H1 (cell line): ENCODE results near the gene COX10. TPM values are rescaled to one million over a fixed set of nuclear protein-coding genes. Genes with fewer than 3 reads are reported as not detected.

Experiments
- CTCF ChIA-PET: fragments of 300-600 bp; sonication (Branson Sonifier 250); formaldehyde crosslinking; loops from one replicate; lab custom pipeline; 2021; ENCODE audit not compliant: partially characterized antibody; lab: Charles Lee
- POLR2A ChIA-PET: fragments of 300-600 bp; sonication (Branson Sonifier 250); formaldehyde crosslinking; loops from one replicate; lab custom pipeline; 2021; ENCODE audit warnings: inconsistent platforms; ENCODE audit not compliant: partially characterized antibody; lab: Charles Lee
- DNase-seq, 2 experiments: peaks; one replicate each; pipeline versions ENCODE4 v3.0.0 to v3.0.0-alpha.2; 2010 to 2022; ENCODE audit warnings: low spot score in 2 of 2, low read depth in 1 of 2, mixed read lengths in 1 of 2
- FAIRE-seq: peaks from 2 replicates; lab custom pipeline; 2011; peaks lifted over from hg19 to GRCh38; lab: Jason Lieb, UNC
- H2AFZ ChIP-seq: 2 replicates; pipeline ENCODE4 v1.8.1; 2012; ENCODE audit warnings: low read length, inconsistent platforms
- H2AK5ac ChIP-seq: 2 replicates; pipeline ENCODE4 v1.6.1; 2013; ENCODE audit warnings: low read depth, low read length
- H2BK120ac ChIP-seq: replicated peaks from 2 replicates; pipeline ENCODE3; 2013; ENCODE audit warnings: low read depth, low read length, inconsistent platforms
- H2BK12ac ChIP-seq: 2 replicates; pipeline ENCODE4 v1.6.1; 2013; ENCODE audit warnings: low read depth, low read length
- H2BK15ac ChIP-seq: 2 replicates; pipeline ENCODE4 v1.6.1; 2013; ENCODE audit warnings: low read length
- H2BK20ac ChIP-seq: 2 replicates; pipeline ENCODE4 v1.6.1; 2013; ENCODE audit warnings: low read length
- H2BK5ac ChIP-seq: 2 replicates; pipeline ENCODE4 v1.6.1; 2013; ENCODE audit warnings: low read depth, low read length
- H3K14ac ChIP-seq: 2 replicates; pipeline ENCODE4 v1.6.1; 2013; ENCODE audit warnings: inconsistent platforms; ENCODE audit not compliant: insufficient read length
- H3K18ac ChIP-seq: 2 replicates; pipeline ENCODE4 v1.6.1; 2013; ENCODE audit warnings: low read length; ENCODE audit errors: extremely low read depth
- H3K23ac ChIP-seq: 2 replicates; pipeline ENCODE4 v1.6.1; 2013; ENCODE audit warnings: inconsistent platforms; ENCODE audit not compliant: insufficient read length
- H3K23me2 ChIP-seq: 2 replicates; pipeline ENCODE4 v1.6.1; 2013; ENCODE audit warnings: low read depth, low read length
- H3K27ac ChIP-seq: 2 replicates; pipeline ENCODE4 v1.6.1; 2011; ENCODE audit warnings: low read depth, low read length, inconsistent platforms
- H3K27me3 ChIP-seq, 4 experiments: replicated peaks in 1 of 4; 1 replicate in 1 of 4; 2 replicates in 3 of 4; pipeline versions ENCODE4 v1.6.1 to v1.8.1; 2011 to 2013; ENCODE audit warnings: low read length in 3 of 4, mild to moderate bottlenecking in 3 of 4, inconsistent platforms in 2 of 4, mixed read lengths in 2 of 4, moderate library complexity in 1 of 4; ENCODE audit not compliant: control insufficient read depth in 3 of 4, insufficient read depth in 3 of 4; ENCODE audit errors: extremely low read depth in 1 of 4
- H3K36me3 ChIP-seq, 4 experiments: 2 replicates each; pipeline versions ENCODE4 v1.6.1 to v1.8.1; 2011 to 2013; ENCODE audit warnings: mild to moderate bottlenecking in 4 of 4, low read length in 3 of 4, moderate library complexity in 2 of 4, control low read depth in 1 of 4, inconsistent platforms in 1 of 4; ENCODE audit not compliant: insufficient read depth in 4 of 4, control insufficient read depth in 2 of 4
- H3K4ac ChIP-seq: replicated peaks from 2 replicates; pipeline ENCODE3; 2013; ENCODE audit warnings: low read length, low read depth, mixed read lengths, inconsistent platforms; ENCODE audit not compliant: insufficient read length
- H3K4me1 ChIP-seq, 4 experiments: replicated peaks in 1 of 4; 1 replicate in 1 of 4; 2 replicates in 3 of 4; pipeline versions ENCODE4 v1.6.1 to v1.8.1; 2011 to 2013; ENCODE audit warnings: low read length in 3 of 4, inconsistent platforms in 2 of 4, mixed read lengths in 1 of 4; ENCODE audit not compliant: insufficient read depth in 4 of 4, control insufficient read depth in 3 of 4
- H3K4me2 ChIP-seq, 2 experiments: 2 replicates each; pipeline versions ENCODE4 v1.6.1 to v1.8.1; 2011 to 2013; ENCODE audit warnings: low read depth in 2 of 2, low read length in 2 of 2, control low read depth in 1 of 2, inconsistent platforms in 1 of 2, mild to moderate bottlenecking in 1 of 2; ENCODE audit not compliant: insufficient read depth in 1 of 2
- H3K4me3 ChIP-seq, 4 experiments: fragments of 200-600, 300-600 bp in 1 of 4; sonication (generic), shearing (Covaris generic), sonication (Bioruptor Twin) in 1 of 4; 2 replicates each; pipeline versions ENCODE4 v1.5.1 to v1.8.1; 2011 to 2016; ENCODE audit warnings: low read length in 4 of 4, low read depth in 3 of 4, control low read depth in 2 of 4, inconsistent platforms in 2 of 4, mild to moderate bottlenecking in 2 of 4, mixed read lengths in 1 of 4, moderate library complexity in 1 of 4; ENCODE audit not compliant: insufficient read depth in 2 of 4; ENCODE audit errors: extremely low read depth in 1 of 4
- H3K56ac ChIP-seq: replicated peaks from 2 replicates; pipeline ENCODE3; 2013; ENCODE audit warnings: low read depth, mild to moderate bottlenecking, mixed read lengths, low read length, inconsistent platforms; ENCODE audit not compliant: insufficient read length
- H3K79me1 ChIP-seq: 2 replicates; pipeline ENCODE4 v1.6.1; 2013; ENCODE audit warnings: low read depth, low read length, control low read depth
- H3K79me2 ChIP-seq, 2 experiments: 2 replicates each; pipeline versions ENCODE4 v1.6.1 to v1.8.1; 2012 to 2013; ENCODE audit warnings: low read length in 2 of 2, mild to moderate bottlenecking in 2 of 2, inconsistent platforms in 1 of 2; ENCODE audit not compliant: insufficient read depth in 2 of 2, control insufficient read depth in 1 of 2
- H3K9ac ChIP-seq, 4 experiments: replicated peaks in 1 of 4; 1 replicate in 1 of 4; 2 replicates in 3 of 4; pipeline versions ENCODE4 v1.6.1 to v1.8.1; 2011 to 2013; ENCODE audit warnings: low read depth in 3 of 4, low read length in 3 of 4, control low read depth in 2 of 4, mild to moderate bottlenecking in 2 of 4, moderate library complexity in 2 of 4, inconsistent platforms in 1 of 4; ENCODE audit errors: extremely low read depth in 1 of 4
- H3K9me3 ChIP-seq, 2 experiments: 2 replicates each; pipeline versions ENCODE4 v1.6.1 to v1.8.1; 2012 to 2013; ENCODE audit warnings: mild to moderate bottlenecking in 2 of 2, moderate library complexity in 2 of 2, control low read depth in 1 of 2, inconsistent platforms in 1 of 2, low read depth in 1 of 2, low read length in 1 of 2, mixed read lengths in 1 of 2; ENCODE audit not compliant: insufficient read depth in 2 of 2
- H4K20me1 ChIP-seq, 2 experiments: replicated peaks in 1 of 2; 2 replicates each; pipeline versions ENCODE3 to v1.8.1; 2011 to 2013; ENCODE audit warnings: inconsistent platforms in 2 of 2, low read length in 2 of 2, mild to moderate bottlenecking in 1 of 2; ENCODE audit not compliant: insufficient read depth in 2 of 2, control insufficient read depth in 1 of 2
- H4K5ac ChIP-seq: 2 replicates; pipeline ENCODE4 v1.6.1; 2013; ENCODE audit warnings: low read length, low read depth, mixed read lengths, inconsistent platforms; ENCODE audit not compliant: insufficient read length
- H4K8ac ChIP-seq: 2 replicates; pipeline ENCODE4 v1.8.0; 2013; ENCODE audit warnings: mild to moderate bottlenecking, moderate library complexity, low read length, inconsistent platforms; ENCODE audit not compliant: insufficient read depth; ENCODE audit errors: extremely low read depth
- H4K91ac ChIP-seq: replicated peaks from 2 replicates; pipeline ENCODE3; 2013; ENCODE audit warnings: low read length, mixed read lengths, inconsistent platforms; ENCODE audit not compliant: insufficient read length
- WGBS, 2 experiments: shearing (Covaris generic) in 1 of 2; methylation state at CpG; one replicate each; pipeline versions ENCODE4 v1.1.6 to v1.1.7; 2013 to 2015; ENCODE audit warnings: low lambda C conversion rate in 2 of 2, mixed read lengths in 2 of 2, inconsistent platforms in 1 of 2, low coverage in 1 of 2, missing lambda C conversion rate in 1 of 2; ENCODE audit not compliant: insufficient replicate concordance in 2 of 2, insufficient coverage in 1 of 2, insufficient read length in 1 of 2; ENCODE audit errors: extremely low coverage in 1 of 2, missing lambda C conversion rate in 1 of 2; 5-methylcytosine and 5-hydroxymethylcytosine counted together
- polyA plus RNA-seq, 7 experiments: library from polyadenylated mRNA; depleted of rRNA in 3 of 7; stranded (reverse) in 5 of 7; unstranded in 2 of 7; fragments of >200 nt in 5 of 7; fragments of 200-250 nt in 2 of 7; gene quantifications; 1 replicate in 5 of 7; 2 replicates in 1 of 7; 4 replicates in 1 of 7; pipeline versions ENCODE4 v1.2.1 to v1.2.3, GENCODE V29; 2011 to 2013; ENCODE audit warnings: missing spikeins in 2 of 7, mixed read lengths in 2 of 7
- total RNA-seq: library from RNA; stranded (reverse); fragmentation: NEBNext Ultra II Directional; extraction: Animal tissue kit (Norgen Biotek cat#: 25700); gene quantifications from 2 replicates; pipeline ENCODE4 v1.2.1, GENCODE V29; 2021
- TF ChIP-seq, protein P1 (sequence below): IDR thresholded peaks from 2 replicates; pipeline ENCODE4 v1.6.1; 2012; ENCODE audit warnings: inconsistent platforms

COX10 gene
- total and polyA plus RNA-seq, 2 of the 8 experiments (the other 6 are each of a cell fraction or from before 2014, with no cell fraction given) = 18.0 to 23.0 TPM

DNA sequence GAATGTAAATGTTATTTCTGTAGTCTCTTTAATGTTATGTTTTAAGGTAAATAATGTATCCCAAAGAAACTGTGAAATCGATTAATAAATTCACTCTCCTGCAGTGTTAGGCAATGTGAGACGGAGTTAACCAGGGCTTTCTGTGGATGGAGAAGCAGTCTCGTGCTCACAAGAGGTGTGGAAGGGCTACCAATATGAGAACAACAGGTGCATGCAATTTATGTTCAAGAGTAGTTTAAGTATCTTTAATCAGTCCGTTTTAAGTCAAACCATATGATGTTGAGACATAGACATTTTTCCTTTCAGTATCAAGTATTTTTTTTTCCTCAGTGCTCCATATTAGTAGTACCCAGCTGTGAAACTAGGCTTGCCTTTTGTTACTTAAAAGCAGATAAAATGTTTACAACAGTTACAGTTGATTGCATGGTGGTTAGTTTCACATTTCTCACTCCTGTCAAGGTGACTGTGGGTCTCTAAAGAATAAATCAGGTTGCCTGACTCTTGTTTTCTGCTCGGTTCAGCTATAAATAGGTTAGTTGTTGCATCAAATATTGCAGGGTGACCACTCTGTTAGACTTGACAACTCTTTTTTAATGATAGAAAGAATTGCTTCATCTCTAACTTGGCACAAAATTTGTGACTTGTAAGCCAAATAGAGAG lies 54.4 kb downstream of the COX10 start:
- Histone ChIP-seq H3K23ac (no peak overlapping the region), H3K36me3 (no peaks in the 10 kb centered on the region)
- CTCF ChIA-PET = no interaction called here
- TF ChIP-seq, protein P1, sequence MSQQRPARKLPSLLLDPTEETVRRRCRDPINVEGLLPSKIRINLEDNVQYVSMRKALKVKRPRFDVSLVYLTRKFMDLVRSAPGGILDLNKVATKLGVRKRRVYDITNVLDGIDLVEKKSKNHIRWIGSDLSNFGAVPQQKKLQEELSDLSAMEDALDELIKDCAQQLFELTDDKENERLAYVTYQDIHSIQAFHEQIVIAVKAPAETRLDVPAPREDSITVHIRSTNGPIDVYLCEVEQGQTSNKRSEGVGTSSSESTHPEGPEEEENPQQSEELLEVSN = no peak

More for the DNA sequence above, 54.4 kb downstream of the COX10 start:
- no peak for FAIRE-seq
- Histone ChIP-seq H3K56ac (no peak overlapping the region), H4K20me1 (peaks cover 0 to 4% of the 10 kb centered on the region in 2 experiments), H3K79me1 (no peaks in the 10 kb centered on the region), H3K27me3 (no peaks in the 10 kb centered on the region), H2BK12ac (no peak overlapping the region), H3K9me3 (no peaks in the 10 kb centered on the region), H2BK120ac (no peak overlapping the region), H3K23me2 (no peaks in the 10 kb centered on the region), H2AFZ (no peak overlapping the region), H3K79me2 (peaks cover 3 to 16% of the 10 kb centered on the region in 2 experiments; a peak in 2 of 4 replicates), H3K4me3 (no peak overlapping the region), H4K5ac (no peak overlapping the region), H2AK5ac (no peak overlapping the region), H3K27ac (no peak overlapping the region), H2BK15ac (no peak overlapping the region), H3K18ac (no peak overlapping the region), H3K9ac (no peak overlapping the region), H3K4ac (no peak overlapping the region), H3K4me1 (peaks cover 0 to 5% (median 1%) of the 10 kb centered on the region in 4 experiments; a peak in 4 of 7 replicates), H3K14ac (no peak overlapping the region), H2BK20ac (no peak overlapping the region), H2BK5ac (no peak overlapping the region), H4K8ac (no peak overlapping the region), H3K4me2 (no peak overlapping the region), H4K91ac (no peak overlapping the region)
- no peak for DNase-seq
- POLR2A ChIA-PET = interaction anchor here (0.6 kb wide), 1 partner anchor 27 kb away, joined by 3 read pairs; no protein-coding TSS in a partner anchor
- 77% methylated on average over 5 of the region's 5 CpGs; no CpG with 5 or more reads in 1 of the 2 experiments for WGBS, 2 experiments
